ENCODE measurements around the gene OR2T34. TPM values are rescaled to one million over a fixed set of nuclear protein-coding genes. Genes with fewer than 3 reads are reported as not detected.
"Not testable (repeated sequence)": the region's sequence is repeated elsewhere in the genome, so short reads cannot be mapped to it uniquely, and the experiment has no call there.

Gene OR2T34
- total and polyA plus RNA-seq, 2 of the 4 experiments (the other 2 are of a cell fraction) = not detected

DNA sequence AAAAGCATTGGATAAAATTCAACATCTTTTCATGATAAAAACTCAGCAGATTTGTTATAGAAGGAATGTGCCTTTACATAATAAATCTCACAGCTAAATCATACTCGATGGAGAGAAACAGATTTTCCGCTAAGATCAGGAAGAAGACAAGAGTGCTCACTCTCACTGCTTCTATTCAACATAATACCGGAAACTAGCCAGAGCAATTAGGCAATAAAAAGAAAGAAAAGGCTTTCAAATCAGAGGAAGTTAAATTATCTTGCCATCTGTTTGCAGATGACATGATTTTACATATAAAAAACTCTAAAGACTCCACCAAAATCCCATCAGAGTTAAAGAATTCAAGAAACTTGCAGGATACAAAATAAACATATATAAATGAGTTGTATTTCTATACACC is 3.7 kb downstream of the OR2T34 start:
- H2AK9ac ChIP-seq (replicated peaks; ENCODE audit: low read depth, low read length, poor library complexity); H4K8ac ChIP-seq (ENCODE audit: low read depth in 2 of 2, low read length in 2 of 2); H2AFZ ChIP-seq (replicated peaks; ENCODE audit: low read length, poor library complexity); H3K23ac ChIP-seq (ENCODE audit: low read depth, low read length); H3K4me1 ChIP-seq (ENCODE audit: control insufficient read depth, insufficient read depth, low read length); H2BK20ac ChIP-seq (ENCODE audit: low read depth, low read length); BruUV-seq (replicated peaks); dilution Hi-C loops (cut with HindIII; ENCODE audit: low sequenced_read_pairs, unreplicated experiment); H3K9ac ChIP-seq (ENCODE audit: low read depth, low read length); H3K36me3 ChIP-seq (ENCODE audit: control insufficient read depth, insufficient read depth, low read length); H2BK5ac ChIP-seq (ENCODE audit: low read depth, low read length, poor library complexity, severe bottlenecking); H3K9me1 ChIP-seq (ENCODE audit: insufficient read depth, low read length); H2BK15ac ChIP-seq (ENCODE audit: low read depth, low read length); H3K27ac ChIP-seq (ENCODE audit: insufficient read depth, low read length); in situ Hi-C loops (cut with MboI; ENCODE audit: low sequenced_read_pairs); H4K20me1 ChIP-seq (ENCODE audit: insufficient read depth, low read length); H3K56ac ChIP-seq (ENCODE audit: extremely low read depth, insufficient read depth, low read length); H4K5ac ChIP-seq (ENCODE audit: low read depth, low read length); H3K4me2 ChIP-seq (ENCODE audit: low read depth, low read length); H3K79me1 ChIP-seq (ENCODE audit: low read depth in 1 of 2, low read length in 2 of 2); ATAC-seq (ENCODE audit: low read depth); H3K27me3 ChIP-seq (ENCODE audit: control insufficient read depth, insufficient read depth, low read length); H3K9me3 ChIP-seq (ENCODE audit: control insufficient read depth, insufficient read depth, low read length); POLR2A ChIA-PET (ENCODE audit: unreplicated experiment); CTCF ChIA-PET; H2AK5ac ChIP-seq (ENCODE audit: low read depth, low read length); H3K4ac ChIP-seq (ENCODE audit: low read depth, low read length); H2BK120ac ChIP-seq (ENCODE audit: low read depth, low read length); DNase-seq; intact Hi-C loops (cut with micrococcal nuclease); H4K91ac ChIP-seq (ENCODE audit: insufficient read depth, low read depth, low read length); H3K4me3 ChIP-seq (ENCODE audit: insufficient read depth, low read depth, low read length); H3K18ac ChIP-seq (ENCODE audit: low read depth, low read length); H3K14ac ChIP-seq (replicated peaks; ENCODE audit: low read depth, low read length): not testable (repeated sequence)
- WGBS, 2 experiments (ENCODE audit: extremely low coverage in 2 of 2, insufficient read length in 1 of 2) = no CpG with 5 or more reads among the region's 3 CpGs

DNA sequence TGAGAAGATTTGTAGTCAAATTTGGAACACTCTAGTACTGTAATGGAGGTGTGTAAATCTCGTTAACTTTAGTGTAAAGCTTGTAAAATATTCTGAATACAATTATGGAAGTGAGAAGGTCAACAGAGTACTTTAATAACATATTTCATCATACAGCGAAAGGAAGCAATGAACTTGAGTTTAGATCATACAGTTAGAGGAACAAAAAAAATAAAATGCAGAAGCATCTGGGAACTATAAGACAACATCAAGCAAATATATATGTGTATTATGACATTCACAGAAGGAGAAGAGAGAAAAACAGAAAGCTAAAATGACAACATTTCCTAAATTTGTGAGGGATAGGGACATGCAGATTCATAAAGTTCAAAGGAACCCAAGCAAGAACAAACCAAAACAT is 5.5 kb downstream of the OR2T34 start:
- H4K91ac ChIP-seq (ENCODE audit: insufficient read depth, low read depth, low read length); BruUV-seq (replicated peaks); H2BK120ac ChIP-seq (ENCODE audit: low read depth, low read length); H3K23ac ChIP-seq (ENCODE audit: low read depth, low read length); DNase-seq; H3K9ac ChIP-seq (ENCODE audit: low read depth, low read length); H4K8ac ChIP-seq (ENCODE audit: low read depth in 2 of 2, low read length in 2 of 2); H3K4me1 ChIP-seq (ENCODE audit: control insufficient read depth, insufficient read depth, low read length); H3K9me3 ChIP-seq (ENCODE audit: control insufficient read depth, insufficient read depth, low read length); H3K4me2 ChIP-seq (ENCODE audit: low read depth, low read length); H2BK5ac ChIP-seq (ENCODE audit: low read depth, low read length, poor library complexity, severe bottlenecking); H3K4me3 ChIP-seq (ENCODE audit: insufficient read depth, low read depth, low read length); ATAC-seq (ENCODE audit: low read depth); H2AFZ ChIP-seq (replicated peaks; ENCODE audit: low read length, poor library complexity); H3K14ac ChIP-seq (replicated peaks; ENCODE audit: low read depth, low read length); H3K4ac ChIP-seq (ENCODE audit: low read depth, low read length); intact Hi-C loops (cut with micrococcal nuclease); H2BK20ac ChIP-seq (ENCODE audit: low read depth, low read length); H2BK15ac ChIP-seq (ENCODE audit: low read depth, low read length); H3K27me3 ChIP-seq (ENCODE audit: control insufficient read depth, insufficient read depth, low read length); POLR2A ChIA-PET (ENCODE audit: unreplicated experiment); H4K20me1 ChIP-seq (ENCODE audit: insufficient read depth, low read length); H3K18ac ChIP-seq (ENCODE audit: low read depth, low read length); H2AK9ac ChIP-seq (replicated peaks; ENCODE audit: low read depth, low read length, poor library complexity); dilution Hi-C loops (cut with HindIII; ENCODE audit: low sequenced_read_pairs, unreplicated experiment); CTCF ChIA-PET; H3K36me3 ChIP-seq (ENCODE audit: control insufficient read depth, insufficient read depth, low read length); in situ Hi-C loops (cut with MboI; ENCODE audit: low sequenced_read_pairs); H3K79me1 ChIP-seq (ENCODE audit: low read depth in 1 of 2, low read length in 2 of 2); H3K9me1 ChIP-seq (ENCODE audit: insufficient read depth, low read length); H3K56ac ChIP-seq (ENCODE audit: extremely low read depth, insufficient read depth, low read length); H2AK5ac ChIP-seq (ENCODE audit: low read depth, low read length); H3K27ac ChIP-seq (ENCODE audit: insufficient read depth, low read length); H4K5ac ChIP-seq (ENCODE audit: low read depth, low read length): not testable (repeated sequence)
- whole genome bisulfite sequencing, 2 experiments (ENCODE audit: extremely low coverage in 2 of 2, insufficient read length in 1 of 2) = no CpG with 5 or more reads among the region's 2 CpGs
